Thyroid gland (tissue), 4 donors: ENCODE data around the gene ATP5ME.

Experiments used
- CTCF ChIP-seq, 6 experiments: fragments of 200-600 bp in 3 of 6; fragments of 450-650 bp in 3 of 6; sonication (generic) in 3 of 6; IDR thresholded peaks; one replicate each; pipeline ENCODE4 v1.5.1; 2016 to 2019; ENCODE audit warnings: antibody characterized with exemption in 6 of 6, mild to moderate bottlenecking in 2 of 6, inconsistent platforms in 1 of 6, moderate library complexity in 1 of 6
- POLR2A ChIP-seq, 2 donors: fragments of 450-650 bp; IDR thresholded peaks; one replicate each; pipeline ENCODE4 v1.6.1; 2017; ENCODE audit warnings: antibody characterized with exemption in 2 of 2, mild to moderate bottlenecking in 2 of 2, moderate library complexity in 1 of 2

GRCh38 chr4:628311-628741 lies 45.8 kb downstream of the ATP5ME start:
- TF ChIP-seq CTCF (IDR thresholded peaks at IDR 0.05) (no peak), POLR2A (IDR thresholded peaks at IDR 0.05) (no peak)
